ENCODE measurements around the gene EN1. TPM values are rescaled to one million over a fixed set of nuclear protein-coding genes. Genes with fewer than 3 reads are reported as not detected.
A peak's percentile ranks its signal among the peaks of the same experiment; 100 is the strongest.

EN1 gene
- total RNA-seq, 4 donors from 2014 or later, result not detected

- Histone ChIP-seq H3K27ac (no peak overlapping the region), H3K9me3 (no peaks in the 10 kb centered on the region), H3K4me3 (no peak overlapping the region), H3K27me3 (peaks cover 37 to 100% (median 51%) of the 10 kb centered on the region in 4 donors), H3K36me3 (no peaks in the 10 kb centered on the region), H3K4me1 (peaks cover 10 to 43% (median 16%) of the 10 kb centered on the region in 3 donors)
- 7 to 11% methylated on average over 12 to 13 of the region's 26 CpGs for WGBS, 2 donors
- intact Hi-C loops (cut with DNase I), result no loop called here
- no peak for TF ChIP-seq POLR2A (IDR thresholded peaks at IDR 0.05)
- TF ChIP-seq CTCF (IDR thresholded peaks at IDR 0.05), result no peak
- no peak for DNase-seq
Observed at GRCh38 chr2:118859157-118859770, 11.8 kb upstream of the EN1 start.

GRCh38 chr2:118858485-118859156, 11.2 kb upstream of the EN1 start:
- Histone ChIP-seq H3K4me1 (peaks cover 10 to 50% (median 16%) of the 10 kb centered on the region in 3 donors), H3K27ac (no peak overlapping the region), H3K9me3 (no peaks in the 10 kb centered on the region), H3K4me3 (no peak overlapping the region), H3K36me3 (no peaks in the 10 kb centered on the region), H3K27me3 (peaks cover 37 to 100% (median 55%) of the 10 kb centered on the region in 4 donors)
- TF ChIP-seq POLR2A (IDR thresholded peaks at IDR 0.05) (no peak), CTCF (IDR thresholded peaks at IDR 0.05) (no peak)
- intact Hi-C loops (cut with DNase I), result no loop called here
- no CpG with 5 or more reads among the region's 40 CpGs for WGBS, 2 donors
- no peak for DNase-seq

- TF ChIP-seq POLR2A (IDR thresholded peaks at IDR 0.05), result no peak
- TF ChIP-seq CTCF (IDR thresholded peaks at IDR 0.05), result no peak
- no peak for DNase-seq
- peaks cover 10 to 57% (median 16%) of the 10 kb centered on the region in 3 donors for H3K4me1 ChIP-seq
- no peak overlapping the region for H3K27ac ChIP-seq
- no peaks in the 10 kb centered on the region for H3K9me3 ChIP-seq
- H3K4me3 ChIP-seq, result no peak overlapping the region
- intact Hi-C loops (cut with DNase I), result no loop called here
- WGBS, 2 donors, result 5 to 6% methylated on average over 15 of the region's 52 CpGs
- H3K36me3 ChIP-seq, result no peaks in the 10 kb centered on the region
- H3K27me3 ChIP-seq, result peaks cover 37 to 100% (median 59%) of the 10 kb centered on the region in 4 donors
Observed at GRCh38 chr2:118857677-118858484, 10.4 kb upstream of the EN1 start.

- intact Hi-C loops (cut with DNase I), result no loop called here
- peaks cover 42 to 100% (median 65%) of the 10 kb centered on the region in 4 donors for H3K27me3 ChIP-seq
- no peak overlapping the region for H3K27ac ChIP-seq
- DNase-seq, result no peak
- peaks cover 10 to 62% (median 16%) of the 10 kb centered on the region in 3 donors for H3K4me1 ChIP-seq
- no peak for TF ChIP-seq CTCF (IDR thresholded peaks at IDR 0.05)
- no peak for TF ChIP-seq POLR2A (IDR thresholded peaks at IDR 0.05)
- H3K4me3 ChIP-seq, result peak overlapping the region in 1 of 4 donors; percentile 23
- H3K36me3 ChIP-seq, result no peaks in the 10 kb centered on the region
- WGBS, 2 donors, result 9 to 10% methylated on average over 2 to 10 of the region's 50 CpGs
- no peaks in the 10 kb centered on the region for H3K9me3 ChIP-seq
Observed at GRCh38 chr2:118856978-118857676, 9.7 kb upstream of the EN1 start.

Data from esophagus squamous epithelium (tissue), 5 donors.